Fibroblast of skin of right quadriceps (primary cell): ENCODE data around the gene SRP9.
"Not testable (repeated sequence)": the region's sequence is repeated elsewhere in the genome, so short reads cannot be mapped to it uniquely, and the experiment has no call there.

Experiments used
- DNase-seq: peaks from one replicate; pipeline ENCODE4 v3.0.0-alpha.2; 2013

Gene SRP9

GRCh38 chr1:225757927-225758656 lies 19.5 kb upstream of the SRP9 start:
- no peak for DNase-seq

- not testable (repeated sequence) for DNase-seq
Measured at GRCh38 chr1:225759972-225760371, 17.7 kb upstream of the SRP9 start.

- no peak for DNase-seq
Measured at GRCh38 chr1:225760531-225760930, 17.1 kb upstream of the SRP9 start.

GRCh38 chr1:225761395-225761794 lies 16.2 kb upstream of the SRP9 start:
- peak; percentile 56 for DNase-seq

- DNase-seq = peak; percentile 30
Measured at GRCh38 chr1:225762002-225762441, 15.6 kb upstream of the SRP9 start.

- peak; percentile 71 for DNase-seq
Measured at GRCh38 chr1:225762444-225762843, 15.2 kb upstream of the SRP9 start.

- peak; percentile 55 for DNase-seq
Measured at GRCh38 chr1:225763716-225764548, 13.7 kb upstream of the SRP9 start.

GRCh38 chr1:225765982-225766674 lies 11.5 kb upstream of the SRP9 start:
- DNase-seq = no peak

- DNase-seq = peak; percentile 94
Measured at GRCh38 chr1:225766967-225767633, 10.5 kb upstream of the SRP9 start.

GRCh38 chr1:225767634-225768540 lies 9.7 kb upstream of the SRP9 start:
- peak; percentile 60 for DNase-seq

- DNase-seq = no peak
Measured at GRCh38 chr1:225768662-225769426, 8.8 kb upstream of the SRP9 start.

- DNase-seq = peak; percentile 32
Measured at GRCh38 chr1:225769687-225770086, 7.9 kb upstream of the SRP9 start.

GRCh38 chr1:225770561-225771248 lies 6.9 kb upstream of the SRP9 start:
- no peak for DNase-seq

GRCh38 chr1:225771661-225772322 lies 5.8 kb upstream of the SRP9 start:
- no peak for DNase-seq

GRCh38 chr1:225772323-225772768 lies 5.3 kb upstream of the SRP9 start:
- peak; percentile 83 for DNase-seq

- DNase-seq = no peak
Measured at GRCh38 chr1:225772848-225773247, 4.8 kb upstream of the SRP9 start.

GRCh38 chr1:225774281-225775147 lies 3.1 kb upstream of the SRP9 start:
- DNase-seq = peak; percentile 27

- DNase-seq = no peak
Measured at GRCh38 chr1:225776294-225776693, 1.3 kb upstream of the SRP9 start.
